Heart left ventricle (tissue), 16 donors: ENCODE results near the gene ZNF362. TPM values are rescaled to one million over a fixed set of nuclear protein-coding genes. Genes with fewer than 3 reads are reported as not detected.
A peak's percentile ranks its signal among the peaks of the same experiment; 100 is the strongest.
"Not testable (repeated sequence)": the region's sequence is repeated elsewhere in the genome, so short reads cannot be mapped to it uniquely, and the experiment has no call there.

Experiments
- ATAC-seq, 4 donors: fragments of 200-7000 bp; cut with Tn5 transposase; one replicate each; pipeline ENCODE4 v1.9.1; 2020 to 2022; ENCODE audit warnings: moderate library complexity in 4 of 4, mild to moderate bottlenecking in 3 of 4, moderate number of reproducible peaks in 1 of 4
- DNase-seq, 5 donors: peaks; one replicate each; pipeline ENCODE4 v3.0.0-alpha.2; 2020
- H3K27ac ChIP-seq, 12 donors: fragments of 200-600 bp; sonication (generic) in 4 of 12; one replicate each; pipeline versions ENCODE4 v1.5.0 to v1.8.0; 2016 to 2022; ENCODE audit warnings: mild to moderate bottlenecking in 2 of 12
- H3K27me3 ChIP-seq, 9 donors: fragments of 200-600 bp; sonication (generic) in 2 of 9; one replicate each; pipeline versions ENCODE4 v1.5.1 to v1.8.0; 2016 to 2022; ENCODE audit warnings: mild to moderate bottlenecking in 3 of 9
- H3K36me3 ChIP-seq, 9 donors: fragments of 200-600 bp; sonication (generic) in 2 of 9; one replicate each; pipeline versions ENCODE4 v1.5.0 to v1.8.0; 2018 to 2022; ENCODE audit warnings: mild to moderate bottlenecking in 2 of 9
- H3K4me1 ChIP-seq, 12 donors: fragments of 200-600 bp; sonication (generic) in 4 of 12; one replicate each; pipeline versions ENCODE4 v1.5.0 to v1.8.0; 2016 to 2022; ENCODE audit warnings: mild to moderate bottlenecking in 3 of 12
- H3K4me3 ChIP-seq, 12 donors: fragments of 200-600 bp; sonication (generic) in 4 of 12; one replicate each; pipeline versions ENCODE4 v1.5.0 to v1.8.0; 2017 to 2022; ENCODE audit warnings: mild to moderate bottlenecking in 9 of 12, moderate library complexity in 4 of 12
- H3K9me3 ChIP-seq, 12 donors: fragments of 200-600 bp; sonication (generic) in 4 of 12; one replicate each; pipeline versions ENCODE4 v1.5.0 to v1.8.0; 2016 to 2022; ENCODE audit warnings: mild to moderate bottlenecking in 1 of 12
- CTCF ChIP-seq, 12 donors: fragments of 200-600 bp; sonication (generic) in 4 of 12; IDR thresholded peaks; one replicate each; pipeline versions ENCODE4 v1.5.0 to v1.8.0; 2018 to 2022; ENCODE audit warnings: antibody characterized with exemption in 12 of 12, mild to moderate bottlenecking in 5 of 12
- POLR2A ChIP-seq, 2 donors: fragments of 450-650 bp; IDR thresholded peaks; one replicate each; pipeline ENCODE4 v1.6.1; 2017; ENCODE audit warnings: antibody characterized with exemption in 2 of 2, mild to moderate bottlenecking in 2 of 2, moderate library complexity in 2 of 2
- WGBS, 4 donors: extraction: QIAGEN DNeasy Blood & Tissue Kit in 2 of 4; methylation state at CpG; one replicate each; pipeline versions ENCODE4 v1.1.5 to v1.1.7; 2013 to 2018; 5-methylcytosine and 5-hydroxymethylcytosine counted together
- intact Hi-C, 10 donors: fragments of 100-400 bp; cut with DNase I; formaldehyde crosslinking; loops; one replicate each; pipeline versions ENCODE4 v1.11.1 to v1.14.2; 2022
- polyA plus RNA-seq, 2 donors: library from polyadenylated mRNA; stranded (reverse); fragments of 200-250 nt; gene quantifications; one replicate each; pipeline ENCODE4 v1.2.3, GENCODE V29; 2013
- total RNA-seq, 9 donors: library from RNA; depleted of rRNA in 2 of 9; stranded (reverse); fragments of >200 nt in 2 of 9; fragmentation: NEBNext Ultra II Directional in 3 of 9; extraction: Animal tissue kit (Norgen Biotek cat#: 25700) in 3 of 9; gene quantifications; one replicate each; pipeline versions ENCODE4 v1.1.0 to v1.2.4, GENCODE V29; 2016 to 2023
- donor health status: ischemic (EF 13 %, LVEDD 7.1; RV severe dilation, severe dysfunction).
- donor health status: healthy with polysubstance abuse.
- donor health status: DM: no; HTN: yes; CAD: no.
- donor health status: DM: no; HTN: no; CAD: no.
- donor health status: ischemic (EF 25% LVEDD 6.9; RV normal size, moderate dysfunction).
- donor health status: ischemic (EF 25% LVEDD 5.7; RV mildly dilated, moderate dysfunction).
- donor health status: healthy.
- donor health status: DM: yes; HTN: yes; CAD: no.
- donor health status: ischemic (EF 35%, LVEDD 5.7; RV mildly dilated, moderate dysfunction).
- donor health status: nonischemic (EF 11% LVEDD 7.7; RV severe dilation, severe dysfunction).
- donor health status: DM: yes; HTN: yes; CAD: no.
- donor health status: PGD.
- donor health status: ischemic (EF 29% LVEDD 5.4; RV normal size, mild dysfunction).
- donor health status: nonischemic (EF 23%, LVEDD 6.1; RV moderate dilation, normal function).

The ZNF362 gene
- total and polyA plus RNA-seq, 11 donors, result 11.1 to 39.7 (median 32.5) TPM

GRCh38 chr1:33237579-33237978 lies 18.7 kb upstream of the ZNF362 start:
- intact Hi-C loops, result no loop called here

DNA sequence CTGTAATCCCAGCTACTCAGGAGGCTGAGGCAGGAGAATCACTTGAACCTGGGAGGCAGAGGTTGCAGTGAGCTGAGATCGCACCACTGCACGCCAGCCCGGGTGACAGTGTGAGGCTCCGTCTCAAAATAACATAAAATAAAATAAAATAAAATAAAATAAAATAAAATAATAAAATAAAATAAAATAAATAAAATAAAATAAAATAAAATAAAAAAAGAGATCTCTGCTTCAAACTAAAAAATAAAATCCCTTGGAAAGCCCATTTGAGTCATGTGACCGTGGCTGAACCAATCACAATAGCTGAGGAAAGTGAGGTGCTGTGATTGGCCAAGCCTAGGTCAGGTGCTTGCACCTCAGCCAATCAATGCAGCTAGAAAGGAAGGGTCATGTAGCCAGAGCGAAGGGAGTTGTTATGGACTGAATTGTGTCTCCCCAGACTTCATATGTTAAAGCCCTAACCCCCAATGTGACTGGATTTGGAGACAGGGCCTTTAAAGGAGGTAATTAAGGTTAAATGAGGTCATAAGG lies 18.0 kb upstream of the ZNF362 start:
- H3K36me3 ChIP-seq, H3K27ac ChIP-seq, H3K9me3 ChIP-seq, H3K4me3 ChIP-seq, intact Hi-C loops, ATAC-seq, H3K27me3 ChIP-seq: not testable (repeated sequence)
- DNase-seq, result peak in 1 of 5 donors; percentile 3
- 96 to 99% (median 97%) methylated on average over 6 of the region's 6 CpGs for WGBS, 4 donors
- H3K4me1 ChIP-seq, result peaks cover 0 to 24% (median 6%) of the 10 kb centered on the region in 12 donors

More at GRCh38 chr1:33237579-33237978, 18.7 kb upstream of the ZNF362 start:
- Histone ChIP-seq H3K36me3 (no peaks in the 10 kb centered on the region), H3K9me3 (no peaks in the 10 kb centered on the region), H3K27me3 (no peaks in the 10 kb centered on the region), H3K27ac (no peak overlapping the region), H3K4me3 (no peak overlapping the region), H3K4me1 (peaks cover 0 to 24% (median 6%) of the 10 kb centered on the region in 12 donors)
- no peak for DNase-seq
- no peak for ATAC-seq
- TF ChIP-seq POLR2A (IDR thresholded peaks at IDR 0.05) (no peak), CTCF (IDR thresholded peaks at IDR 0.05) (no peak)
- 89 to 93% (median 90%) methylated on average over 6 of the region's 6 CpGs for WGBS, 4 donors

DNA sequence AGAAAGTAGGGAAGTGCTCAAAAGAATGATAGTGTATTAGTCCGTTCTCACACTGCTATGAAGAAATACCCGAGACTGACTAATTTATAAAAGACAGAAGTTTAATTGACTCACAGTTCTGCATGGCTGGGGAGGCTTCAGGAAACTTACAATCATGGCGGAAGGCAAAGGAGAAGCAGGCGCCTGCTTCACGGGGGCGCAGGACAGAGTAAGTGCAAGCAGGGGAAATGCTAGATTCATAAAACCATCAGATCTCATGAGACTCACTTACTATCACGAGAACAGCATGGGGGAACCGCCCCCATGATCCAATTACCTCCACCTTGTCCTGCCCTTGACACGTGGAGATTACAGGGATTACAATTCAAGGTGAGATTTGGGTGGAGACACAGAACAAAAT lies 16.9 kb upstream of the ZNF362 start:
- H3K4me3 ChIP-seq, DNase-seq, H3K27ac ChIP-seq, H3K27me3 ChIP-seq, ATAC-seq, H3K36me3 ChIP-seq, intact Hi-C loops, H3K9me3 ChIP-seq: not testable (repeated sequence)
- 71 to 80% (median 74%) methylated on average over 9 of the region's 9 CpGs for WGBS, 4 donors
- H3K4me1 ChIP-seq, result peaks cover 0 to 16% (median 6%) of the 10 kb centered on the region in 12 donors

- WGBS, 4 donors, result 85 to 87% (median 87%) methylated on average over 4 of the region's 4 CpGs
- intact Hi-C loops, result no loop called here
- DNase-seq (no peak), ATAC-seq (no peak)
- peaks cover 0 to 5% (median 0%) of the 10 kb centered on the region in 12 donors for H3K4me1 ChIP-seq
- no peak overlapping the region for H3K4me3 ChIP-seq
- no peak overlapping the region for H3K27ac ChIP-seq
- no peaks in the 10 kb centered on the region for H3K36me3 ChIP-seq
- H3K27me3 ChIP-seq, result no peaks in the 10 kb centered on the region
- TF ChIP-seq POLR2A (IDR thresholded peaks at IDR 0.05), result no peak
- no peak for TF ChIP-seq CTCF (IDR thresholded peaks at IDR 0.05)
- no peaks in the 10 kb centered on the region for H3K9me3 ChIP-seq
Observed at GRCh38 chr1:33241866-33242265, 14.4 kb upstream of the ZNF362 start.

- no peaks in the 10 kb centered on the region for H3K9me3 ChIP-seq
- WGBS, 4 donors, result 51 to 56% (median 53%) methylated on average over 3 of the region's 3 CpGs
- peaks cover 0 to 5% (median 0%) of the 10 kb centered on the region in 12 donors for H3K4me1 ChIP-seq
- H3K36me3 ChIP-seq, result no peaks in the 10 kb centered on the region
- no peak overlapping the region for H3K27ac ChIP-seq
- DNase-seq (no peak), ATAC-seq (no peak)
- no peak overlapping the region for H3K4me3 ChIP-seq
- intact Hi-C loops, result no loop called here
- H3K27me3 ChIP-seq, result no peaks in the 10 kb centered on the region
- TF ChIP-seq CTCF (IDR thresholded peaks at IDR 0.05) (no peak), POLR2A (IDR thresholded peaks at IDR 0.05) (no peak)
Observed at GRCh38 chr1:33242652-33243051, 13.6 kb upstream of the ZNF362 start.
